H1 (cell line): ENCODE measurements around the gene HBM. TPM values are rescaled to one million over a fixed set of nuclear protein-coding genes. Genes with fewer than 3 reads are reported as not detected.
A peak's percentile ranks its signal among the peaks of the same experiment; 100 is the strongest.

ENCODE experiments used
- CTCF ChIA-PET: fragments of 300-600 bp; sonication (Branson Sonifier 250); formaldehyde crosslinking; loops from one replicate; lab custom pipeline; 2021; ENCODE audit not compliant: partially characterized antibody; lab: Charles Lee
- POLR2A ChIA-PET: fragments of 300-600 bp; sonication (Branson Sonifier 250); formaldehyde crosslinking; loops from one replicate; lab custom pipeline; 2021; ENCODE audit warnings: inconsistent platforms; ENCODE audit not compliant: partially characterized antibody; lab: Charles Lee
- DNase-seq, 2 experiments: peaks; one replicate each; pipeline versions ENCODE4 v3.0.0 to v3.0.0-alpha.2; 2010 to 2022; ENCODE audit warnings: low spot score in 2 of 2, low read depth in 1 of 2, mixed read lengths in 1 of 2
- FAIRE-seq: peaks from 2 replicates; lab custom pipeline; 2011; peaks lifted over from hg19 to GRCh38; lab: Jason Lieb, UNC
- H2AFZ ChIP-seq: 2 replicates; pipeline ENCODE4 v1.8.1; 2012; ENCODE audit warnings: low read length, inconsistent platforms
- H2AK5ac ChIP-seq: 2 replicates; pipeline ENCODE4 v1.6.1; 2013; ENCODE audit warnings: low read depth, low read length
- H2BK120ac ChIP-seq: replicated peaks from 2 replicates; pipeline ENCODE3; 2013; ENCODE audit warnings: low read depth, low read length, inconsistent platforms
- H2BK12ac ChIP-seq: 2 replicates; pipeline ENCODE4 v1.6.1; 2013; ENCODE audit warnings: low read depth, low read length
- H2BK15ac ChIP-seq: 2 replicates; pipeline ENCODE4 v1.6.1; 2013; ENCODE audit warnings: low read length
- H2BK20ac ChIP-seq: 2 replicates; pipeline ENCODE4 v1.6.1; 2013; ENCODE audit warnings: low read length
- H2BK5ac ChIP-seq: 2 replicates; pipeline ENCODE4 v1.6.1; 2013; ENCODE audit warnings: low read depth, low read length
- H3K14ac ChIP-seq: 2 replicates; pipeline ENCODE4 v1.6.1; 2013; ENCODE audit warnings: inconsistent platforms; ENCODE audit not compliant: insufficient read length
- H3K18ac ChIP-seq: 2 replicates; pipeline ENCODE4 v1.6.1; 2013; ENCODE audit warnings: low read length; ENCODE audit errors: extremely low read depth
- H3K23ac ChIP-seq: 2 replicates; pipeline ENCODE4 v1.6.1; 2013; ENCODE audit warnings: inconsistent platforms; ENCODE audit not compliant: insufficient read length
- H3K23me2 ChIP-seq: 2 replicates; pipeline ENCODE4 v1.6.1; 2013; ENCODE audit warnings: low read depth, low read length
- H3K27ac ChIP-seq: 2 replicates; pipeline ENCODE4 v1.6.1; 2011; ENCODE audit warnings: low read depth, low read length, inconsistent platforms
- H3K27me3 ChIP-seq, 4 experiments: replicated peaks in 1 of 4; 1 replicate in 1 of 4; 2 replicates in 3 of 4; pipeline versions ENCODE4 v1.6.1 to v1.8.1; 2011 to 2013; ENCODE audit warnings: low read length in 3 of 4, mild to moderate bottlenecking in 3 of 4, inconsistent platforms in 2 of 4, mixed read lengths in 2 of 4, moderate library complexity in 1 of 4; ENCODE audit not compliant: control insufficient read depth in 3 of 4, insufficient read depth in 3 of 4; ENCODE audit errors: extremely low read depth in 1 of 4
- H3K36me3 ChIP-seq, 4 experiments: 2 replicates each; pipeline versions ENCODE4 v1.6.1 to v1.8.1; 2011 to 2013; ENCODE audit warnings: mild to moderate bottlenecking in 4 of 4, low read length in 3 of 4, moderate library complexity in 2 of 4, control low read depth in 1 of 4, inconsistent platforms in 1 of 4; ENCODE audit not compliant: insufficient read depth in 4 of 4, control insufficient read depth in 2 of 4
- H3K4ac ChIP-seq: replicated peaks from 2 replicates; pipeline ENCODE3; 2013; ENCODE audit warnings: low read length, low read depth, mixed read lengths, inconsistent platforms; ENCODE audit not compliant: insufficient read length
- H3K4me1 ChIP-seq, 4 experiments: replicated peaks in 1 of 4; 1 replicate in 1 of 4; 2 replicates in 3 of 4; pipeline versions ENCODE4 v1.6.1 to v1.8.1; 2011 to 2013; ENCODE audit warnings: low read length in 3 of 4, inconsistent platforms in 2 of 4, mixed read lengths in 1 of 4; ENCODE audit not compliant: insufficient read depth in 4 of 4, control insufficient read depth in 3 of 4
- H3K4me2 ChIP-seq, 2 experiments: 2 replicates each; pipeline versions ENCODE4 v1.6.1 to v1.8.1; 2011 to 2013; ENCODE audit warnings: low read depth in 2 of 2, low read length in 2 of 2, control low read depth in 1 of 2, inconsistent platforms in 1 of 2, mild to moderate bottlenecking in 1 of 2; ENCODE audit not compliant: insufficient read depth in 1 of 2
- H3K4me3 ChIP-seq, 4 experiments: fragments of 200-600, 300-600 bp in 1 of 4; sonication (generic), shearing (Covaris generic), sonication (Bioruptor Twin) in 1 of 4; 2 replicates each; pipeline versions ENCODE4 v1.5.1 to v1.8.1; 2011 to 2016; ENCODE audit warnings: low read length in 4 of 4, low read depth in 3 of 4, control low read depth in 2 of 4, inconsistent platforms in 2 of 4, mild to moderate bottlenecking in 2 of 4, mixed read lengths in 1 of 4, moderate library complexity in 1 of 4; ENCODE audit not compliant: insufficient read depth in 2 of 4; ENCODE audit errors: extremely low read depth in 1 of 4
- H3K56ac ChIP-seq: replicated peaks from 2 replicates; pipeline ENCODE3; 2013; ENCODE audit warnings: low read depth, mild to moderate bottlenecking, mixed read lengths, low read length, inconsistent platforms; ENCODE audit not compliant: insufficient read length
- H3K79me1 ChIP-seq: 2 replicates; pipeline ENCODE4 v1.6.1; 2013; ENCODE audit warnings: low read depth, low read length, control low read depth
- H3K79me2 ChIP-seq, 2 experiments: 2 replicates each; pipeline versions ENCODE4 v1.6.1 to v1.8.1; 2012 to 2013; ENCODE audit warnings: low read length in 2 of 2, mild to moderate bottlenecking in 2 of 2, inconsistent platforms in 1 of 2; ENCODE audit not compliant: insufficient read depth in 2 of 2, control insufficient read depth in 1 of 2
- H3K9ac ChIP-seq, 4 experiments: replicated peaks in 1 of 4; 1 replicate in 1 of 4; 2 replicates in 3 of 4; pipeline versions ENCODE4 v1.6.1 to v1.8.1; 2011 to 2013; ENCODE audit warnings: low read depth in 3 of 4, low read length in 3 of 4, control low read depth in 2 of 4, mild to moderate bottlenecking in 2 of 4, moderate library complexity in 2 of 4, inconsistent platforms in 1 of 4; ENCODE audit errors: extremely low read depth in 1 of 4
- H3K9me3 ChIP-seq, 2 experiments: 2 replicates each; pipeline versions ENCODE4 v1.6.1 to v1.8.1; 2012 to 2013; ENCODE audit warnings: mild to moderate bottlenecking in 2 of 2, moderate library complexity in 2 of 2, control low read depth in 1 of 2, inconsistent platforms in 1 of 2, low read depth in 1 of 2, low read length in 1 of 2, mixed read lengths in 1 of 2; ENCODE audit not compliant: insufficient read depth in 2 of 2
- H4K20me1 ChIP-seq, 2 experiments: replicated peaks in 1 of 2; 2 replicates each; pipeline versions ENCODE3 to v1.8.1; 2011 to 2013; ENCODE audit warnings: inconsistent platforms in 2 of 2, low read length in 2 of 2, mild to moderate bottlenecking in 1 of 2; ENCODE audit not compliant: insufficient read depth in 2 of 2, control insufficient read depth in 1 of 2
- H4K5ac ChIP-seq: 2 replicates; pipeline ENCODE4 v1.6.1; 2013; ENCODE audit warnings: low read length, low read depth, mixed read lengths, inconsistent platforms; ENCODE audit not compliant: insufficient read length
- H4K8ac ChIP-seq: 2 replicates; pipeline ENCODE4 v1.8.0; 2013; ENCODE audit warnings: mild to moderate bottlenecking, moderate library complexity, low read length, inconsistent platforms; ENCODE audit not compliant: insufficient read depth; ENCODE audit errors: extremely low read depth
- H4K91ac ChIP-seq: replicated peaks from 2 replicates; pipeline ENCODE3; 2013; ENCODE audit warnings: low read length, mixed read lengths, inconsistent platforms; ENCODE audit not compliant: insufficient read length
- CHD2 ChIP-seq: IDR thresholded peaks from 2 replicates; pipeline ENCODE4 v1.6.1; 2012; ENCODE audit warnings: low read length, improper control_type of control experiment
- GABPA ChIP-seq: IDR thresholded peaks from 2 replicates; pipeline ENCODE4 v1.6.1; 2011; ENCODE audit warnings: mild to moderate bottlenecking, low read length, moderate library complexity, borderline replicate concordance; ENCODE audit not compliant: insufficient read depth
- JUN ChIP-seq: IDR thresholded peaks from 2 replicates; pipeline ENCODE4 v1.6.1; 2011; ENCODE audit warnings: low read depth, mild to moderate bottlenecking, improper control_type of control experiment, low read length
- KDM4A ChIP-seq: IDR thresholded peaks from one replicate; pipeline ENCODE4 v1.7.1; 2012; ENCODE audit warnings: low read depth, mild to moderate bottlenecking, moderate library complexity, low read length, inconsistent platforms; ENCODE audit not compliant: severe bottlenecking
- KDM5A ChIP-seq: fragments of 200-600 bp; IDR thresholded peaks from 2 replicates; pipeline ENCODE4 v1.7.1; 2012; ENCODE audit warnings: mild to moderate bottlenecking, low read length, inconsistent platforms, mixed read lengths
- RXRA ChIP-seq: IDR thresholded peaks from 2 replicates; pipeline ENCODE4 v1.6.1; 2011; ENCODE audit warnings: low read depth, mild to moderate bottlenecking, low read length, moderate library complexity; ENCODE audit not compliant: insufficient read depth
- SAP30 ChIP-seq: fragments of 300-600 bp; sonication (generic); IDR thresholded peaks from 2 replicates; pipeline ENCODE4 v1.7.1; 2012; ENCODE audit warnings: low read length, moderate library complexity, mild to moderate bottlenecking, inconsistent platforms; ENCODE audit not compliant: insufficient read depth, insufficient replicate concordance
- SIRT6 ChIP-seq: IDR thresholded peaks from one replicate; pipeline ENCODE4 v1.7.1; 2012; ENCODE audit warnings: low read length, inconsistent platforms
- SP1 ChIP-seq: IDR thresholded peaks from 2 replicates; pipeline ENCODE4 v1.6.1; 2011; ENCODE audit warnings: low read depth, low read length
- TBP ChIP-seq: IDR thresholded peaks from 2 replicates; pipeline ENCODE4 v1.6.1; 2011; ENCODE audit warnings: low read depth, low read length, improper control_type of control experiment
- TCF12 ChIP-seq: IDR thresholded peaks from 2 replicates; pipeline ENCODE4 v1.6.1; 2011; ENCODE audit warnings: low read depth, mild to moderate bottlenecking, low read length
- WGBS, 2 experiments: shearing (Covaris generic) in 1 of 2; methylation state at CpG; one replicate each; pipeline versions ENCODE4 v1.1.6 to v1.1.7; 2013 to 2015; ENCODE audit warnings: low lambda C conversion rate in 2 of 2, mixed read lengths in 2 of 2, inconsistent platforms in 1 of 2, low coverage in 1 of 2, missing lambda C conversion rate in 1 of 2; ENCODE audit not compliant: insufficient replicate concordance in 2 of 2, insufficient coverage in 1 of 2, insufficient read length in 1 of 2; ENCODE audit errors: extremely low coverage in 1 of 2, missing lambda C conversion rate in 1 of 2; 5-methylcytosine and 5-hydroxymethylcytosine counted together
- polyA plus RNA-seq, 7 experiments: library from polyadenylated mRNA; depleted of rRNA in 3 of 7; stranded (reverse) in 5 of 7; unstranded in 2 of 7; fragments of >200 nt in 5 of 7; fragments of 200-250 nt in 2 of 7; gene quantifications; 1 replicate in 5 of 7; 2 replicates in 1 of 7; 4 replicates in 1 of 7; pipeline versions ENCODE4 v1.2.1 to v1.2.3, GENCODE V29; 2011 to 2013; ENCODE audit warnings: missing spikeins in 2 of 7, mixed read lengths in 2 of 7
- total RNA-seq: library from RNA; stranded (reverse); fragmentation: NEBNext Ultra II Directional; extraction: Animal tissue kit (Norgen Biotek cat#: 25700); gene quantifications from 2 replicates; pipeline ENCODE4 v1.2.1, GENCODE V29; 2021

Gene HBM
- total and polyA plus RNA-seq, 2 of the 8 experiments (the other 6 are each of a cell fraction or from before 2014, with no cell fraction given): 0.88 TPM; not detected in 1

- H3K27me3 ChIP-seq: peaks cover 34 to 48% (median 43%) of the 10 kb centered on the region in 4 experiments
- TF ChIP-seq KDM5A (no peak), SIRT6 (no peak), KDM4A (no peak), JUN (no peak), GABPA (peak; percentile 71; the same call in 1 of the 2 replicates), TCF12 (peak; percentile 72; the same call in 1 of the 2 replicates), CHD2 (peak; percentile 95), SP1 (no peak), TBP (no peak), SAP30 (no peak), RXRA (no peak)
These were observed 15.1 kb downstream of the HBM start for GRCh38 chr16:180681-181564.

More at GRCh38 chr16:180681-181564, 15.1 kb downstream of the HBM start:
- Histone ChIP-seq H3K4me1 (peaks cover 0 to 5% (median 3%) of the 10 kb centered on the region in 4 experiments; a peak in 4 of 7 replicates), H3K56ac (no peak overlapping the region), H3K4me3 (peak overlapping the region; percentile 10 to 58 (median 20); a peak in 6 of 8 replicates), H2BK5ac (no peak overlapping the region), H4K20me1 (peaks cover 9 to 12% of the 10 kb centered on the region in 2 experiments), H3K4me2 (peak overlapping the region; percentile 55 to 83), H3K23me2 (peaks cover 9% of the 10 kb centered on the region; the same call in 1 of the 2 replicates), H3K79me2 (no peaks in the 10 kb centered on the region), H2BK120ac (no peak overlapping the region), H2BK15ac (no peak overlapping the region), H2BK20ac (no peak overlapping the region), H3K79me1 (no peaks in the 10 kb centered on the region; the same call in 1 of the 2 replicates), H3K18ac (peak overlapping the region; percentile 32), H3K9me3 (no peaks in the 10 kb centered on the region), H4K5ac (no peak overlapping the region), H4K91ac (peak overlapping the region; percentile 89), H3K27ac (no peak overlapping the region), H3K36me3 (peaks cover 0 to 3% (median 0%) of the 10 kb centered on the region in 4 experiments; a peak in 1 of 8 replicates), H3K14ac (no peak overlapping the region), H3K23ac (no peak overlapping the region), H3K9ac (no peak overlapping the region), H2AK5ac (no peak overlapping the region), H2BK12ac (no peak overlapping the region), H2AFZ (no peak overlapping the region), H4K8ac (peak overlapping the region; percentile 91), H3K4ac (no peak overlapping the region)
- WGBS, 2 experiments: 6% methylated on average over 57 of the region's 89 CpGs; no CpG with 5 or more reads in 1 of the 2 experiments
- DNase-seq (peak in 1 of 2 experiments; percentile 54), FAIRE-seq (no peak)
- POLR2A ChIA-PET: interaction anchor here (0.6 to 2.9 kb wide), 15 partner anchors 10 to 181 kb away, joined by 3 to 29 read pairs (median 3); partner anchors contain the start of genes HBM, NPRL3 and RHBDF1
- CTCF ChIA-PET: interaction anchor here (0.6 to 4.3 kb wide), 27 partner anchors 9 to 247 kb away, joined by 3 to 41 read pairs (median 4); partner anchors contain the start of genes HBM and MPG
